Endothelial cell of umbilical vein (primary cell): ENCODE data around the gene RFC2. TPM values are rescaled to one million over a fixed set of nuclear protein-coding genes. Genes with fewer than 3 reads are reported as not detected.
A peak's percentile ranks its signal among the peaks of the same experiment; 100 is the strongest.

ENCODE experiments used
- BruUV-seq: library from RNA; stranded (reverse); fragments of 400-500 nt; replicated peaks from 2 replicates; lab custom pipeline; 2021; lab: Mats Ljungman, UMichigan
- CTCF ChIA-PET: fragments of 300-600, 350-600 bp; sonication (Branson Sonifier 250); formaldehyde crosslinking; loops from one replicate; lab custom pipeline; 2021; ENCODE audit warnings: antibody characterized with exemption, inconsistent platforms; lab: Charles Lee
- POLR2A ChIA-PET: fragments of 300-600, 350-600 bp; sonication (Branson Sonifier 250); formaldehyde crosslinking; loops from one replicate; lab custom pipeline; 2021; ENCODE audit warnings: antibody characterized with exemption, inconsistent platforms; lab: Charles Lee
- DNase-seq: peaks from one replicate; pipeline ENCODE4 v3.0.0-alpha.2; 2011; ENCODE audit warnings: low read depth, low spot score
- FAIRE-seq: peaks from 2 replicates; lab custom pipeline; 2011; peaks lifted over from hg19 to GRCh38; lab: Jason Lieb, UNC
- H2AFZ ChIP-seq: 2 replicates; pipeline ENCODE4 v1.6.0; 2012; ENCODE audit warnings: low read depth, low read length, control low read depth, inconsistent platforms
- H3K27ac ChIP-seq: 2 replicates; pipeline ENCODE4 v1.5.1; 2011; ENCODE audit warnings: low read depth, mild to moderate bottlenecking, control low read depth, low read length, moderate library complexity; ENCODE audit not compliant: insufficient read depth
- H3K27me3 ChIP-seq, 2 experiments: 2 replicates each; pipeline versions ENCODE4 v1.6.0 to v1.6.1; 2011; ENCODE audit warnings: low read length in 2 of 2, mixed read lengths in 1 of 2; ENCODE audit not compliant: control insufficient read depth in 2 of 2, insufficient read depth in 2 of 2
- H3K36me3 ChIP-seq, 2 experiments: 2 replicates in 1 of 2; 3 replicates in 1 of 2; pipeline ENCODE4 v1.5.1; 2011; ENCODE audit warnings: low read length in 2 of 2, mild to moderate bottlenecking in 1 of 2, moderate library complexity in 1 of 2; ENCODE audit not compliant: control insufficient read depth in 2 of 2, insufficient read depth in 2 of 2; ENCODE audit errors: extremely low read depth in 1 of 2
- H3K4me1 ChIP-seq: 3 replicates; pipeline ENCODE4 v1.5.1; 2011; ENCODE audit warnings: mild to moderate bottlenecking, low read length; ENCODE audit not compliant: control insufficient read depth, insufficient read depth; ENCODE audit errors: extremely low read depth
- H3K4me2 ChIP-seq: 2 replicates; pipeline ENCODE4 v1.6.1; 2011; ENCODE audit warnings: low read length, control low read depth, mixed read lengths; ENCODE audit not compliant: insufficient read depth
- H3K4me3 ChIP-seq, 3 experiments: fragments of 200-600 bp in 1 of 3; sonication (generic), shearing (Covaris generic) in 1 of 3; replicated peaks in 1 of 3; 2 replicates each; pipeline ENCODE4 v1.5.1; 2011 to 2016; ENCODE audit warnings: control low read depth in 3 of 3, low read length in 3 of 3, mild to moderate bottlenecking in 2 of 3, inconsistent platforms in 1 of 3, low read depth in 1 of 3, moderate library complexity in 1 of 3; ENCODE audit not compliant: insufficient read depth in 1 of 3
- H3K79me2 ChIP-seq: 2 replicates; pipeline ENCODE4 v1.6.0; 2012; ENCODE audit warnings: low read length, inconsistent platforms; ENCODE audit not compliant: control insufficient read depth, insufficient read depth
- H3K9ac ChIP-seq: replicated peaks from 2 replicates; pipeline ENCODE3; 2011; ENCODE audit warnings: low read length, control low read depth; ENCODE audit not compliant: insufficient read depth; ENCODE audit errors: extremely low read depth
- H3K9me1 ChIP-seq: replicated peaks from 3 replicates; pipeline ENCODE4 v1.6.0; 2011; ENCODE audit warnings: mild to moderate bottlenecking, low read length; ENCODE audit not compliant: control insufficient read depth, insufficient read depth; ENCODE audit errors: extremely low read depth
- H3K9me3 ChIP-seq: replicated peaks from 2 replicates; pipeline ENCODE4 v1.5.1; 2012; ENCODE audit warnings: low read length, inconsistent platforms; ENCODE audit not compliant: control insufficient read depth, insufficient read depth
- H4K20me1 ChIP-seq: replicated peaks from 2 replicates; pipeline ENCODE3; 2011; ENCODE audit warnings: mild to moderate bottlenecking, low read length; ENCODE audit not compliant: control insufficient read depth, insufficient read depth; ENCODE audit errors: extremely low read depth
- CTCF ChIP-seq, 2 donors: IDR thresholded peaks; 1 replicate in 1 of 2; 2 replicates in 1 of 2; pipeline ENCODE4 v1.5.1; 2011; ENCODE audit warnings: low read length in 2 of 2, mild to moderate bottlenecking in 2 of 2, moderate library complexity in 2 of 2, control low read depth in 1 of 2, inconsistent platforms in 1 of 2, low read depth in 1 of 2; ENCODE audit not compliant: insufficient read depth in 1 of 2; ENCODE audit errors: extremely low read depth in 1 of 2
- EZH2 ChIP-seq: IDR thresholded peaks from 2 replicates; pipeline ENCODE4 v1.6.1; 2012; ENCODE audit warnings: borderline replicate concordance, low read depth, mild to moderate bottlenecking, moderate library complexity, low read length, inconsistent platforms; ENCODE audit not compliant: severe bottlenecking
- FOS ChIP-seq: IDR thresholded peaks from 2 replicates; pipeline ENCODE4 v1.6.1; 2011; ENCODE audit warnings: mild to moderate bottlenecking, low read length, moderate library complexity, borderline replicate concordance; ENCODE audit not compliant: insufficient read depth
- GATA2 ChIP-seq: IDR thresholded peaks from 2 replicates; pipeline ENCODE4 v1.7.0; 2011; ENCODE audit warnings: low read depth, mild to moderate bottlenecking, moderate library complexity, mixed read lengths, low read length; ENCODE audit not compliant: insufficient read length, insufficient read depth
- JUN ChIP-seq: IDR thresholded peaks from 2 replicates; pipeline ENCODE4 v1.6.1; 2011; ENCODE audit warnings: borderline replicate concordance, low read depth; ENCODE audit not compliant: insufficient read length, insufficient read depth
- MYC ChIP-seq: IDR thresholded peaks from one replicate; pipeline ENCODE4 v1.6.1; 2011; ENCODE audit warnings: mild to moderate bottlenecking, low read depth, low read length
- POLR2AphosphoS5 ChIP-seq: IDR thresholded peaks from 2 replicates; pipeline ENCODE4 v1.6.1; 2012; ENCODE audit warnings: low read depth, mild to moderate bottlenecking, control low read depth, low read length, moderate library complexity; ENCODE audit not compliant: insufficient read depth
- dilution Hi-C: fragments of 300-500 bp; cut with MboI; formaldehyde crosslinking; loops from one replicate; pipeline ENCODE4 v1.15.0; 2019; ENCODE audit warnings: low sequenced_read_pairs; ENCODE audit not compliant: extremely low pct_ligation_motif_present
- intact Hi-C: fragments of 100-400 bp; cut with micrococcal nuclease; formaldehyde crosslinking; loops from one replicate; pipeline ENCODE4 v1.10.0; 2022
- polyA plus RNA-seq, 4 experiments: library from polyadenylated mRNA; depleted of rRNA in 3 of 4; stranded (reverse) in 3 of 4; unstranded in 1 of 4; fragments of >200 nt; gene quantifications; 2 replicates each; pipeline versions ENCODE4 v1.2.1 to v1.2.3, GENCODE V29; 2011 to 2012; ENCODE audit warnings: missing spikeins in 1 of 4
- total RNA-seq: library from RNA; stranded (reverse); gene quantifications from 2 replicates; pipeline ENCODE4 v1.2.3, GENCODE V29; 2021

Gene RFC2
- total and polyA plus RNA-seq, 2 donors (not counting 3 experiments of a cell fraction or from before 2014, with no cell fraction given): 24.4 to 44.3 TPM

GRCh38 chr7:74290553-74290950 lies 36.4 kb upstream of the RFC2 start:
- H3K79me2 ChIP-seq: peaks cover 41% of the 10 kb centered on the region
- no peaks in the 10 kb centered on the region for H3K9me3 ChIP-seq
- H4K20me1 ChIP-seq: no peaks in the 10 kb centered on the region
- dilution Hi-C loops (no loop called here), intact Hi-C loops (loop anchor here (2.0 to 5.0 kb wide), 2 partner anchors 83 to 102 kb away; no protein-coding TSS in a partner anchor)
- no peaks in the 10 kb centered on the region for H3K9me1 ChIP-seq
- DNase-seq (no peak), FAIRE-seq (no peak)
- CTCF ChIA-PET: interaction anchor here (3.0 to 5.6 kb wide), 3 partner anchors 16 to 111 kb away, joined by 17 to 33 read pairs (median 22); no protein-coding TSS in a partner anchor
- no peak overlapping the region for H2AFZ ChIP-seq
- peak overlapping the region; percentile 73 for H3K9ac ChIP-seq
- no TSS peak for BruUV-seq
- TF ChIP-seq POLR2AphosphoS5: no peak
- no peak for TF ChIP-seq MYC
- TF ChIP-seq EZH2: no peak
- no peak for TF ChIP-seq FOS
- no peak for TF ChIP-seq JUN
- TF ChIP-seq CTCF (IDR thresholded peaks at IDR 0.05; ENCODE audit: extremely low read depth in 1 of 2, insufficient read depth in 1 of 2, low read depth in 1 of 2, low read length in 2 of 2): no peak
- TF ChIP-seq GATA2: no peak
- H3K4me3 ChIP-seq: peak overlapping the region; percentile 75 to 90 (median 85)
- H3K4me1 ChIP-seq: peaks cover 11% of the 10 kb centered on the region
- H3K27ac ChIP-seq: no peak overlapping the region
- POLR2A ChIA-PET: no interaction called here
- H3K4me2 ChIP-seq: peak overlapping the region; percentile 86
- no peaks in the 10 kb centered on the region for H3K36me3 ChIP-seq
- no peaks in the 10 kb centered on the region for H3K27me3 ChIP-seq
